HG03108 (cell line): ENCODE data around the gene HSBP1L1.

Source experiments
- ATAC-seq: cut with Tn5 transposase; IDR thresholded peaks from one replicate; pipeline ENCODE4 v1.9.1; 2021; ENCODE audit warnings: moderate library complexity; ENCODE audit not compliant: unreplicated experiment

HSBP1L1 gene

DNA sequence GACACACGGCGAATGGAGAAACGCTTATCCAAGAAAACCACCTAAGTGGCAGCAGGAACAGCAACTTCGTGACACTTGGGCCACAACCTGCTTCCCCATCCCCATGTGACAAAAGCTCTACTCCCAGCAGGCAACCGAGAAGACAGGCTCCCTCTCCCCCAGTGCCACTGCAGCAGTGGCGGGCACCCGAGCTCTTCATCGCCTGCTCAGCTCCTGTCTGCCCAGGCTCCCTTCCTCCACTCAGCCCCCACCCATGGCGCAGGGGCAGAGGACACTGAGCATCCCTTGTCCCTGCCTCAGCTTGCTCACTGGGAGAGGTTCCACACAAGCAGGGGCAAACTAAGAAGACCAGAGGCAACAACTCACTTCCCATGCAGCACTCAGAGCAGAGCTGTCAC is 35.9 kb upstream of the HSBP1L1 start:
- ATAC-seq, result no peak

- ATAC-seq, result no peak
Observed at GRCh38 chr18:79930020-79930642, 34.3 kb upstream of the HSBP1L1 start.

DNA sequence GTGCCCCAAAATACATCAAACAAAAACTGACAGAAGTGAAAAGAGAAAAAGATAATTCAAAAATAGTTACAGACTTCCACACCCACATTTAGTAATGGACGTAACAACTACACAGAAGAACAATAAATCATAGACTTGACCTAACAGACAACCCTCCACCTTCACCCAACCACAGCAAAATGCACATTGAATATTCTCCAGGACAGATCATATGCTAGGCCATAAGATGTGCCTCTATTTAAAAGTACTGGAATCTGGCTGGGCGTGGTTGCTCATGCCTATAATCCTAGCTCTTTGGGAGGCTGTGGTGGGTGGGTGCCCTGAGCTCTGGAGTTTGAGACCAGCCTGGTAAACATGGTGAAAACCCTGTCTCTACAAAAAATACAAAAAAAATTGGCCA is 33.0 kb upstream of the HSBP1L1 start:
- ATAC-seq, result no peak

DNA sequence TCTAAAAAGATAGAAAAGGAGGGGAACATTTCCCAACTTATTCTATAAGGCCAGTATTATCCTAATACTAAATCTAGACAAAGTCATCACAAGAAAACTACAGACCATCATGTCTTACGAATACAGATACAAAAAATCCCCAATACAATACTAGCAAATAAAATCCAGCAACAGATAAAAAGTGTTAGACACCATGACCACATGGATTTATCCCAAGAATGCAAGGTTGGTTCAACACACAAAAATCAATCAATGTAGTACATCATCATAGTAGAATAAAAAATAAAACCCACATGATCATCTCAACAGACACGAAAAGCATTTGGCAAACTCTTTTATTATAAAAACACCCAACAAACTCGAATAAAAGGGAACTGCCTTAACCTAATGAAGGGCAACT is 31.5 kb upstream of the HSBP1L1 start:
- no peak for ATAC-seq

- no peak for ATAC-seq
Observed at GRCh38 chr18:79933765-79934164, 30.7 kb upstream of the HSBP1L1 start.

- no peak for ATAC-seq
Observed at GRCh38 chr18:79934311-79935097, 29.9 kb upstream of the HSBP1L1 start.

DNA sequence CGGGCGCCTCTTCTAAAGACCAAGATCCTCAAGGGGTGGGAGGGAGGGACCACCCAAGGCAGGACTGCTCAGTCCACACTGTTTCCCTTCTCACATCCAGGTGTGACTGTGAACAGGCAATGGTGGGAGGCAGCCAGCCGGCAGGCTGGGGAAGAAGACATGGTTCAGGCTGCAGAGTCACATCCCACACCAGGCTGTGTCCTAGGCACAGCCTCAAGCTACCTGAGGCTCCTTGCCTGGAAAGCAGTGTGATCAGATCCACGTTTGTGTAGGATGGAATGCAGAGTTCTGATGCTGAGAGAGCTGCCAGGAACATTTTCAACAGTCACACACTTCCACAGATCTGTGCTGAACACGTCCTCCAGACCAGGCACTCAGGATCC is 29.4 kb upstream of the HSBP1L1 start:
- ATAC-seq, result no peak

- no peak for ATAC-seq
Observed at GRCh38 chr18:79935499-79935898, 28.9 kb upstream of the HSBP1L1 start.

DNA sequence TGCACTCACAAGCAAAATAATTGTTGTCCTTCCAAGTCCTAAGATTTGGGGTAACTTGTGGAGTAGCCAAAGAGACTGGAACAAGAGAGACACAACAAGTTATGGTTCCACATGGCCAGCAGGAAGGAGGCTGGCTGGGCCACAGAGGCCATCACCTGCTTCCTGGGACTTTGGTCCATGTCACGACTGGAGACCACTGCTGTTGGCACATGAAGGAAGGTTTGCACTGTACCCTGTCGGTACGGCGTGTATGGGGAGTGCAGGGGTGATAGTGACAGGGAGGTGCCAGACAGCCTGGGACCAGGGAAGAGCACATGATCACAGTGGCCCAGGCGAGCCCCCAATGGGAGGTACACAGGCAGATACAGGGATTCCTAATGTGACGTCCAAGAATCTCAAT is 28.5 kb upstream of the HSBP1L1 start:
- ATAC-seq, result no peak

GRCh38 chr18:79936641-79937040 is 27.8 kb upstream of the HSBP1L1 start:
- ATAC-seq, result no peak

- ATAC-seq, result no peak
Observed at GRCh38 chr18:79937103-79937860, 27.2 kb upstream of the HSBP1L1 start.

DNA sequence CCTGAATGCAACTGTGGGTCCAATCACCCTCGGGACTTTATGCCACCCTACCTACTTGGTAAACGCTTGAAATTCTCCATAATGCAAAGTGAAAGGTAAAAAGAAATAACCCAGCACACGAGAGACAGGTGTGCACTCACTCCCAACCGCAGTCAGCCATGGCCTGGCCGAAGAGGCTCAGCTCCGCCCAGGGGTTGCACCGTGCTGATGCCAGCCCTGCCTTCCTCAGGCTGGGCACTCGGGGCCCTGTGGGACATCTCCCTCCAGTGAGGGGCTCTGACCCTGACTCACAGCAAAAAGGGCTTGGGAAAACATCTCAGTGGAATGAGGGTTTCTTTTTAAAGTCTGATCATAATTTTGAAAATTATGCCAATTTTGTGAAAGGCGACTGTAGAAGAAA is 26.2 kb upstream of the HSBP1L1 start:
- no peak for ATAC-seq

DNA sequence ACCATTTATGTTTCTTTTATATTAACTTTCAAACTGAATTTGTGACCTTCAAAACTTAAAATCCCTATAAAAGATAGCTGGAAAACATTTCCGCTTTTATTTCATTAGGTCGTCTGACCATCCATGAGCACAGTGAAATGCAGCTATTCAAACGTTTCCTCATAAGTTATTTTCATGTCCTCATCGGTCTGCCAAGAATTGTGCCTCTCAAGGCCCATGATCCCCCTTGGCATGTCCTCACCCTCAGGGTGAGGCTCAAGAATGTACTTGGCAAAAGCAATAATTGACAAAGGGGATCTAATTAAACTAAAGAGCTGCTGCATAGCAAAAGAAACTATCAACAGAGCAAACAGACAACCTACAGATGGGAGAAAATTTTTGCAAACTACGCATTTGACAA is 25.3 kb upstream of the HSBP1L1 start:
- ATAC-seq, result no peak

DNA sequence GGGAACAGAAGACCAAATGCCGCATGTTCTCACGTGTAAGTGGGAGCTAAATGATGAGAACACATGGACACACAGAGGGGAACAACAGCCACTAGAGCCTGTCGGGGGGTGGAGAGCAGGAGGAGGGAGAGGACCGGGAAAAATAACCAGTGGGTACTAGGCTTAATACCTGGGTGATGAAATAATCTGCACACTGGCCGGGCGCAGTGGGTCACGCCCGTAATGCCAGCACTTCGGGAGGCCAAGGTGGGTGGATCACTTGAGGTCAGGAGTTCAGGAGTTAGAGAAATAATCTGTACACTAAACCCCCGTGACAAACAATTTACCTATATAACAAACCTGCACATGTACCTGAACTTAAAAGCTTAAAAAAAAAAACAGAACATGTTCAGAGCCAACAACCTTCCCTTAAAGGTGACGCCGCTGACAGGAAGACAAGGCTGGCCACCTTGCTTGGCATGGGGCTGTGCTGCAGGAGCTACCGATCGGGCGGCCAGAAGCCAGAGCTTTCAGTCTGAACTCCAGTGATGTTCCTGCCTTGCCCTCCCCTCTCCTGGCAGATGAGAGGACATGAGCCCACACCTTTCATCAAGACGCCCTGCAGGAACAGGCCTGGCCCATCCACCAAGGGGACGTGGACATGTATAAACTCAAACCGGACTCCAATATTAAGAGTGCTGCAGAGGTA is 24.2 kb upstream of the HSBP1L1 start:
- no peak for ATAC-seq

DNA sequence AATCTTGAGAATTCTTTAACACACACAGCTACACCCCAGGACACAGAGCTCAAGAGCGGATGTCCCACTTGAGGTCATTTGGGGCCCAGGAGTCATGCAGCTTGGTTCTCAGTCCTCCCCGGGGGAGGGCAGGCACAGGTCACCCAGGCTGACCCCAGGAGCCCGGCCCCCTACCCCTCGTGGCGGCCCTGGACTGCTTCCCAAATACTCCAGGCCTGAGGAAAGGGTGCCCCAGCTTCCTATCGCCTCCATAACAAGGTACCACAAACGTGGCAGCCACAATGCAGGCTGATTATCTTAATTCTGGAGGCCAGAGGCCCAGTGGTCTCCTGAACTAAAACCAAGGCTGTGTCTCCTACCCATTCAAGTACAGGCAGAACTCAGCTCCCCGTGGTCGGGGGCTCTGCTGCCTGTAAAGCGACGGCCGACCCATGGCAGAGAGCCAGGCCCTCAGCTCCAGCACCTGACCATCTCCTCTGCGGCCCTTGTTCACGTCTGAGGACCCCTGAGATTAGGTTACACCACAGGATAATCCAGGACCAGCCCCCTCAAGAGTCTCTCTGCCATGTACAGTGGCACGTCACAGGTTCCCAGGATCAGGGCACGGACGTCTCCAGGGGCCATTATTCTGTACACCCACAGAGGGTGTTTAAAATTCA is 23.5 kb upstream of the HSBP1L1 start:
- ATAC-seq, result no peak

DNA sequence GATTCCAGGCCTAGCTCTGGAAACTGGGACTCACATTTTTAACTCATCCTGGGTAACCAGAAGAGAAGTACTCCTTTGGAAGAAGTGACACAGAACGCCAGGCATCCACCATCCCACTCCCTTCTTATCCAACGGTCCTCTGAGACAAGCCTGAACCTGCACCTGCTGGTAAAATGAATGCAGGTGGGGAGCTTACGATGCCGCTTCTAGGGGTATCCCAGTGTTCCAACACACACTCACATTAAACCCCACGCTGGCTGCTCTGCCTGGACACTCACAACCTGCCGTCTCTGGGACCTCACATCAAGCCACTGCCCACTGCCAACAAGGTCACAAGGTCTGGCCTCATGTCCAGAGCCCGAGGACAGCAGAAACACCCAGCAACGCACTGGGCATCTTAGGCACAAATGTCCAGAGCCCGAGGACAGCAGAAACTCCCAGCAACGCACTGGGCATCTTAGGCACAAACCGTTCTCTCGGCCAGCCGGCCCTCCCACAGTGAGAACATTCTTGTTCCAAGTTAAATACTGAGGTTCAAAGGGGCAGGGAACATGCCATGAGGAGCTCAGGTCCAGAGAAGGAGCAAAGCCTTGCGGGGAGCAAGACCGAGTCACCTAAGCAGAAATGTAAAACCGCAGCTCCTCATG is 22.8 kb upstream of the HSBP1L1 start:
- ATAC-seq, result no peak

DNA sequence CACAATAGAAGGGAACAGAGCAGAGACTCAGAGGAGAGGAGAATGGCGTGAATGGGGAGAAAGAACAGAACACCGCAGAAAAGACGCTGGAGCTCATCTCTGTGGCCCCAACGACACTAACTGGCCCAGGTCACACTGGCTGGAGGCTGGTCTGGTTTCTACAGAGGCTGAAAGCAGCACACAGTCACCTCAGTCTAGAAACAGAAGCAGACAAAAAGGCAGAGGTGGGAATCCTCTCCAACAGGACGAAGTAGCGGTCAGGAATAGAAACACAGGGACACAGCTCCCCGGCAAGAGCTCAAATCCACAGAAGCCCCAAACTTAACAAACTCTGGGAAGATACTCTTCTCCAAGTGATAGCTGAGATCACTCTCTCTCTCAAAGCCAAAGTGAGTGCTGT is 22.2 kb upstream of the HSBP1L1 start:
- no peak for ATAC-seq

- no peak for ATAC-seq
Observed at GRCh38 chr18:79942786-79943607, 21.4 kb upstream of the HSBP1L1 start.

- no peak for ATAC-seq
Observed at GRCh38 chr18:79943608-79944125, 20.8 kb upstream of the HSBP1L1 start.
